Measurements from ENCODE around the gene ARFIP2.
A peak's percentile ranks its signal among the peaks of the same experiment; 100 is the strongest.

The ARFIP2 gene

DNA sequence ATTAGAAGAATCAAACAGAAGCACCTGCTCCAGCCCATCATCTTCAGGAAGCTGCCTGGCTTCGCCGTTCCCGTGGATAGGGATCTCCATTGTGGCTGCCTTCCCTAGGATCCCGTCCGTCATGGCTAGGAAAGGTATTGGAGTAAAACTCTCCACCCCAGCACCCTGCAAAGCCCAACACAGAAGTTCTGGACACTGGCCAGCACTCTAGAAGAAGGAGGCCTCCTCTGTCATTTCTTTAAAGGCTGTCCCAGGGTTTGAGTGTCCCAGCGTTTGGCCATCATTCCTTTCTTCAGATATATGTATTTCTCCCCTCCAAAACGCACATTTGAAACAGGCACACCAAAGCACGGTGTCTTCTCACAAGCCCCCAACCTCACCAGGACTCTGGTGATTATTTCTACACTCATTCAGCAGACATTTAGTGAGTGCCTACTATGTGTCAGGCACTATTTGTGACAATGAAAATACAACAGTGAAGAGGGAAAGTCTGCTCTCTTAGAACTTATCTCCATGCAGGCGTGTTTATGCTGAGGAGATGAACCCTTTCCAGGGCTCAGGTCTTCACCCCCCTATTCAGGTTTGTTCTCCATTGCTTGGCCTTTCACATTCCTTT, 724 bp downstream of the ARFIP2 start:
- no peak for DNase-seq

DNA sequence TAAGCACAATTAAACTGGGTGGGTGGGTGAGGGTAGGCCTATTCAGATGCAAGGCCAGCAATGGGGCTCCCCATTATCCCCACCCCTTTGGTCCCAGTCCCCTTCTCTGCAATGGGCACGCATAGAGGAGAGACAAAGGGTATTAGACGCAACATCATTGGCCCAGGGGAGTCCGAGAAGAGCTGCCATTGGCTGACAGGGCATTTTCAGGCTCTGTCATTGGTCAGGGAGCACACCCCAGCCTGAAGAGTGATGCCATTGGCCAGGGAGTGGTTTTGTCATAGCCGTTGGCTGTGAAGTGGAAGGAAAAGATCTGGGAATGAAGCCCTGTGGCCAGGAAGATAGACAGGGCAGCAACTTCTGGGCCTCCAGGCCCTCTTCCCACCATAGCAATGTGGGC, 4.6 kb downstream of the ARFIP2 start:
- no peak for DNase-seq

DNA sequence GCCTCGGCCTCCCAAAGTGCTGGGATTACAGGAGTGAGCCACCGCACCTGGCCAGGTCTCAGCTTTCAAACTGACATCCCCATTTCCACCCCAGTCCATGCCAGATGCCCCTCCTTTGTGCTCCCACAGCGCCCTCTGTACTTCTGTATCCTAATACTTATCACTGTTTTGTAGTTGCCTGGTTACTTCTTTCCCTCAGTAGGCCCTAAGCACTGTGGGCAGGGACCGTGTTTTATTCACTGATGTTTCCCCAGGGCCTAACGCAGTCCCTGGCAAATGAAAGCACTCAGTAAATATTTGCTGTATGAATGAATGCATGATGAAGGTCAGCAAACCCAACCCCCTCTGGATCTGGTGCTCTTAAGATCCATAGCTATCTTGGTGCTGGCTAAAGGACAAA, 5.2 kb downstream of the ARFIP2 start:
- no peak for DNase-seq

DNA sequence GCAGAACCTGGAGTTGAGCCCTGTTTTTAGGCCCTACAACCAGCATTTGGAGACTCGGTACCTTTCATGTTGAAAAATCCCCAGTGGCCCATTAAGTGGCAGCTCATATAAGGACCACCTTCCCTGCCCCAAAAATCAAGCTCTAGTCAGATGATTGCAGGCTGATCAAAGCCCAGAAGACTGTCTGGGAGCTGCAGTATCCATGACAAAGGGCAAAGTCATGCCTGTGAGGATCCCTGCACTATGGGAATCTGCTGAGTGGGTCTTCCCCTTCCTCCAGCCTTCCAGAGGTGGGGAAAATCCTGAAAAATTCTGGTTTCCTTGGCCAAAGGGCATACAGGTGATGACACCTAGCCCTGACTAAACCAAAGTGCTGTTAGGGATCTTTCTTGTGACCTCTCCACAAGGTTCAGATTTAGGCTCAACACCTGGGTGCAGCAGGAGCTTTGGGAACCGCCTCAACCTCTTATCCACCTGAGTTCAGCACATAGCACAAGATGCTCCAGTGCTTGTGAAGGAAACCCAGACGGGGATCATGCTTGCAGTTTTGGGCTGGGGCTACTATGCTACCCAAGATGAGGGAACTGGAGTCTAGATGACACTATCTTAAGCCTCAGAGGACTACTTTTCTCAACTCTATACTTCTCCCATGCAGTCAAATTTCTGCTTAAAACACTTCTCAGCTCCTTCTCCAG, 6.2 kb downstream of the ARFIP2 start:
- DNase-seq = no peak

DNA sequence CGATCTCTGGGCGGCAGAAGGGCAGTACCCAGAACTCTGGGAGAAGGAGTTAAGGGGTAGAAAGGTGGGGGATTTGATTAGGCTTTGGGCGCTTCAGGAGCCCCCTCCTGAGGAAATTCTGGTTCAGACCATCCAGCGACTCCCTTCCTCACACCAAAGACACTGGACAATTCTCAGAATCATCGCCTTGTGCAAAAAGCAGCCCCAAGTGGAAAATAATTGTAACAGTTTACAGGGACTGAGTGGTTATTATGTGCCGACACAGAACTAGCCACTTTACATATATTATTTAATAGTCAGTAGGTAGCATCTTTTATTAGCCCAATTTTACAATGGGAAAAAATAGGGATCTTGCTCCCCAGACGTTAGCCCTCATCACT, 6.7 kb downstream of the ARFIP2 start:
- no peak for DNase-seq

DNA sequence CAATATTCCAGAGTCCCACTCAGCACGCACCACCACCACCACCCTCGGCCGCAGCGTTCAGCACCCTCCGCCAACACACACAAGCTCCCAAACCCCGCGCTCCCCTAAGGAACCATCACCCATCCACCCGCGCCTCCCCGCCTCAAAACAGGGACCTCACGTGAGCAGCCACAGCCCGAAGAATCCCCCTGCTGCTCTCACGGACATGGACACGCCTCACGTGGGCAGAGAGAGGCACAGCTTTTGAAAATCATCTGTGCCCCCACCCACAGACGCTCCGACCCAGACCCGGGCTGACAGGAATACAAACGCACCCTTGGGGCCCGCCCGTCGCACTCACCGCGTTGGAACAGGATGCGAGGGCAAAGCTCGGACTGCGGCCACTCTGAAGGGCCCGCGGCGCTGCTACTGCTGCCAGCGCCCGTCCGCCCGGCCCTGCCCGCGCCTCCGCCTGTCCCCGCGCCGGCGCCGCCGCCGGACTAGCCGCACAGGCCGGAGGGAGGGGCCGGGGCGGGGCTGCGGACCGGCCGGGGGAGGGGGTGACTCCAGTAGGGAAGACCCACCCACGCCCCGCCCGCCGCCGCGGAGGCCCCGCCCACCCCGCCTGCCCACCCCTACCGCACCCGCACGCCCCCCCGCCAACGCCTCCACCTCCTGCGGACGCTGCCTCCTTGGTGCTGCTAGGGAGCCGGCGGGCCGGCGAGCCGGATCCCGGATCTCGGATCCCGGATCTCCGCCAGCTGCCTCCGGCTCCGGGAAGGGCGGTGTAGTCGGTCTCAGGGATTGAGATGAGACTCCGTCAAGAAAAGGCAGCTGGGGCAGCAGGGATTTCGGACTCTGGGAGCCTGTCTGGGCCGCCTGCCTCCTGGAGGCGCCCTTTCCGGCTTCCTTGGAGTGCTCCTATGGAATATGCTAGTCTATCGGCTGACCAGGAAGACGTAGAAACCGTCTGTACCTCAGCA, 7.4 kb downstream of the ARFIP2 start, which contains the start of gene TRIM3:
Gene TRIM3, minus strand, starts transcription at position 491 of the 962 bp plus-strand sequence. CDS start 8,246 bp downstream, outside the sequence.
- DNase-seq = peak; percentile 54

DNA sequence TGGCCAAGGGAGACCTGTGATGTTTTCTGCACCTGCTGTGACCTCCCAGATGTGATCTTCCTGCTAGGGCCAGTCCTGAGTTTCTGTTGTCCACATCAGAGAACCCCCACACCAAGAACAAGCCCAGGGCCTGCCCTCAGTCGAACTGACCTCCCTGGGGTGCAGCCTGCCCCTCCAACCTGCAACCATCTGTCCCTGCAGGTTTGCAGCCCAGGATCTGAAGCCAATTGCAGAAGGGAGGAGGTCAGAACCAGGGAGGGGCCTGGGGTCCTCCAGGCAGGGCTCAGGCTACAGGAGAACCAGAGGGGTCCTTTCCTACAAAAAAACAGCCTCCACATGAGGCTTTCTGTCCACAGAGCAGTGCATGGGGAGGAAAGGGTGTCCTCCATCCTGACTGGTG, 8.2 kb downstream of the ARFIP2 start:
- no peak for DNase-seq

- no peak for DNase-seq
Measured at GRCh38 chr11:6469599-6469998, 11.5 kb downstream of the ARFIP2 start.

GRCh38 chr11:6468712-6469495, 12.2 kb downstream of the ARFIP2 start:
- DNase-seq = peak; percentile 21

GRCh38 chr11:6459099-6459450, 22.1 kb downstream of the ARFIP2 start:
- DNase-seq = no peak

- no peak for DNase-seq
Measured at GRCh38 chr11:6458352-6459098, 22.6 kb downstream of the ARFIP2 start.

DNA sequence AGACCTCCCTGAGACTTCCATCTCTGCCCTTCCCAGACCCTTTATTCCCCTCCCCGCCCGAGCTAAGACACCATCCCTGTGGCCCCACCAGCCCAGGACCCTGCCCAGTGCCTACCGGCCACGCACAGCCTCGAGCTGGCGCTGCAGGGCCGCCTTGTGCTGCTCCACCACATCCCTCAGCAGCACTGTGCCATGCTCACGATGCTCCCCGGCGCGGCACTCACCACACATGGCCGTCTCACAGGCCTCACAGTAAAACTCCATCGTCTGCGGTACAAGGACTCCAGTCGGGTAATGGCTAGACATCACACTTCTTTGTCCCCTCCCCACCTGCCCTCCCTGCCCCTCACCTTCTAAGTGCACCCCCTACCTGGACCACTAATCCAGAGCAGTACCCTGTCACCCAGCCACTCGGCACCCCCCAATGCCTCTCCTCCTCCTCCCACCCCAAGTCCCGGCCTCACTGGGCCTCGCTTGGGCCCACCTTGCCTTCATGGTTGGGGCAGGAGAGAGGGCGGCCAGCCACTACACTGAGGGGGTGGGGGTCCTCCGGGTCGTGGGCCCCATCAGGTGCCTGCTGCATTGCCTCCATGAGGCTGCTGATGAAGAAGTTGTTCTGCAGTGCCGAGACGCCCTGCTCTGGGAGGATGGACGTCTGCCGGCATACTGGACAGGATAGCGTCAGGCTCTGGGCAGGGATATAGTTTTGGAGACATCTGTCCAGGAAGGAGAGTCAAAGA, 23.4 kb downstream of the ARFIP2 start:
- DNase-seq = no peak

GRCh38 chr11:6456361-6457073, 24.6 kb downstream of the ARFIP2 start:
- DNase-seq = no peak

- DNase-seq = no peak
Measured at GRCh38 chr11:6455070-6455469, 26.1 kb downstream of the ARFIP2 start.

DNA sequence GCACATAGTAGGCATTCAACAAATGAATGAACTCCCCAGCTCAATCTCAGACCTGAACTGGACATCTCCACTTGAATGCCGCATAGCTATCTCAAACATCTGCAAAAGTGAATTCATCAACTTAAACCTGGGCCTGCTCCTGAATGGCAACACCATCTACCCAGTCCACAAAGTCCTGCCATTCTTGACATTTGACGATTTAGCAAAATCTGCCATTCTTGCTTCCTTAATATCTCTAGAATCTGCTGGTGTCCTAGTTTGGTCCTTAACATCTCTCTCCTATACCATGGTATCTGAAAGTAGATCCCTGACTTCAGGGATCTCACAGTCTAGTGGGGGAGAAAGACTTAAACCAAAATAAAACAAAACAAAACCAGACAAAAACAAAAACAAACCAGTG, 28.0 kb downstream of the ARFIP2 start:
- no peak for DNase-seq

DNA sequence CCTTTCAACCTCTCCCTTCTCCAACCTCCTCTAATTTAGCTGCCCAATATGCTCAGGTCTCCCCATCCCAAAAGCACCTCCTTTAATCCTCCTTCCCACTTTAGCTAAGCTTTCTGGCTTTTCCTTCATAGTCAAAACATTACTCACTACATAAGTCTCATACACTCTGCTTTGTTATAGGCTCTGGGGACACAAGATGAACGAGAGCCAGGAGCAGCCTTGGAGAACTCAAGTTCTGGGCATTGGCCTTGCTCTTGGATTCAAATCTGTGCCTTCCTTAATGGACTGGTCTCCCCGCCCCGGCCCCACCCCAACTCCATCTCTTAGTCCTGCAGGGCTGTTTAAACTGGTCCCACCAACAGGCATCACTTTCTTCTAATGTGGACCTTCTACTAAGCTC, 28.9 kb downstream of the ARFIP2 start:
- no peak for DNase-seq

GRCh38 chr11:6448574-6448973, 32.6 kb downstream of the ARFIP2 start:
- DNase-seq = no peak

- DNase-seq = peak; percentile 64
Measured at GRCh38 chr11:6443269-6444003, 37.7 kb downstream of the ARFIP2 start.

DNA sequence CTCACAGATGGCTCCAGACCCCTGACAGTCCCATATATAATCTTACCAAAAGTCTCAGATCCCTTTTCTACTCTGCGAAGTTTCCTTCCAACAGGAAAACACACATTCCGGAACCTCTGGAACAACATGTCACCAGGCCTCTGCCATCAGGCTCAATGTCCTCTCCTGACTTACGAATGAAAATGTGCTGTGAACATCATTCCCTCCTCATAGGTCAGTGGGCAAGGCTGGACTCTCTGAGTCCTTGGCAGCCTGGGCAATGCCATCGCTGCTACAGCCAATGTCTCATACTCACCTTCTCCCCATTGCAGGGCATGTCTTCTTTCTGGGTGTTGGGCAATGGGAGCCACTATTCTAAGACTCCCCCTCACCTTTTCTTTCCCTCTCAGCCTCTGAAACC, 38.7 kb downstream of the ARFIP2 start:
- no peak for DNase-seq

- no peak for DNase-seq
Measured at GRCh38 chr11:6440906-6441358, 40.2 kb downstream of the ARFIP2 start, which contains the start of gene HPX. Gene HPX (minus strand): TSS chr11:6440987. CDS start chr11:6440963, 24 bp downstream.

Measured in activated CD4-positive, alpha-beta T cell treated with anti-CD3 and anti-CD28 coated beads for 48 hours (primary cell).